ENCODE measurements around the gene LPP. TPM values are rescaled to one million over a fixed set of nuclear protein-coding genes. Genes with fewer than 3 reads are reported as not detected.

The LPP gene
- total RNA-seq, 2 experiments from 2014 or later = 49.6 to 54.3 TPM

- Mint-ChIP-seq H3K27me3 (no peaks in the 10 kb centered on the region), H3K27ac (no peak overlapping the region), H3K4me1 (no peaks in the 10 kb centered on the region), H3K36me3 (peaks cover 2% of the 10 kb centered on the region), H3K9me3 (peaks cover 1% of the 10 kb centered on the region), H3K4me3 (no peak overlapping the region)
- ATAC-seq (ENCODE audit: low read depth) (no peak), DNase-seq (no peak)
- POLR2A ChIA-PET = no interaction called here
Observed at GRCh38 chr3:188855675-188856074, 701.7 kb downstream of the LPP start.

- no peaks in the 10 kb centered on the region for H3K27me3 Mint-ChIP-seq
- POLR2A ChIA-PET = no interaction called here
- H3K4me3 Mint-ChIP-seq = no peak overlapping the region
- DNase-seq = no peak
- H3K4me1 Mint-ChIP-seq = peaks cover 3% of the 10 kb centered on the region
- peaks cover 5% of the 10 kb centered on the region for H3K36me3 Mint-ChIP-seq
- H3K9me3 Mint-ChIP-seq = peaks cover 1% of the 10 kb centered on the region
- no peak for ATAC-seq (ENCODE audit: low read depth)
- no peak overlapping the region for H3K27ac Mint-ChIP-seq
Observed at GRCh38 chr3:188860147-188860546, 706.2 kb downstream of the LPP start.

GRCh38 chr3:188861842-188862744 is 708.1 kb downstream of the LPP start:
- no peaks in the 10 kb centered on the region for H3K27me3 Mint-ChIP-seq
- POLR2A ChIA-PET = no interaction called here
- peaks cover 3% of the 10 kb centered on the region for H3K4me1 Mint-ChIP-seq
- no peak for ATAC-seq (ENCODE audit: low read depth)
- no peak overlapping the region for H3K27ac Mint-ChIP-seq
- H3K4me3 Mint-ChIP-seq = no peak overlapping the region
- H3K9me3 Mint-ChIP-seq = peaks cover 1% of the 10 kb centered on the region
- H3K36me3 Mint-ChIP-seq = peaks cover 13% of the 10 kb centered on the region
- DNase-seq = no peak

GRCh38 chr3:188863999-188864406 is 710.0 kb downstream of the LPP start:
- peaks cover 19% of the 10 kb centered on the region for H3K36me3 Mint-ChIP-seq
- no peaks in the 10 kb centered on the region for H3K27me3 Mint-ChIP-seq
- no peak overlapping the region for H3K27ac Mint-ChIP-seq
- H3K4me3 Mint-ChIP-seq = no peak overlapping the region
- no peaks in the 10 kb centered on the region for H3K9me3 Mint-ChIP-seq
- POLR2A ChIA-PET = no interaction called here
- no peak for DNase-seq
- peaks cover 3% of the 10 kb centered on the region for H3K4me1 Mint-ChIP-seq
- no peak for ATAC-seq (ENCODE audit: low read depth)

- no peak overlapping the region for H3K27ac Mint-ChIP-seq
- H3K4me3 Mint-ChIP-seq = no peak overlapping the region
- H3K36me3 Mint-ChIP-seq = peaks cover 19% of the 10 kb centered on the region
- no peaks in the 10 kb centered on the region for H3K4me1 Mint-ChIP-seq
- no peak for DNase-seq
- no peak for ATAC-seq (ENCODE audit: low read depth)
- POLR2A ChIA-PET = no interaction called here
- H3K9me3 Mint-ChIP-seq = no peaks in the 10 kb centered on the region
- H3K27me3 Mint-ChIP-seq = no peaks in the 10 kb centered on the region
Observed at GRCh38 chr3:188867691-188868265, 713.8 kb downstream of the LPP start.

- POLR2A ChIA-PET = no interaction called here
- no peak overlapping the region for H3K27ac Mint-ChIP-seq
Observed at GRCh38 chr3:188868803-188869202, 714.8 kb downstream of the LPP start.

GRCh38 chr3:188869628-188870027 is 715.7 kb downstream of the LPP start:
- no peaks in the 10 kb centered on the region for H3K9me3 Mint-ChIP-seq
- H3K4me3 Mint-ChIP-seq = no peak overlapping the region
- DNase-seq (no peak), ATAC-seq (ENCODE audit: low read depth) (no peak)
- H3K36me3 Mint-ChIP-seq = peaks cover 27% of the 10 kb centered on the region
- no peak overlapping the region for H3K27ac Mint-ChIP-seq
- no peaks in the 10 kb centered on the region for H3K4me1 Mint-ChIP-seq
- POLR2A ChIA-PET = no interaction called here
- no peaks in the 10 kb centered on the region for H3K27me3 Mint-ChIP-seq

More at GRCh38 chr3:188868803-188869202, 714.8 kb downstream of the LPP start:
- Mint-ChIP-seq H3K27me3 (no peaks in the 10 kb centered on the region), H3K4me1 (no peaks in the 10 kb centered on the region), H3K36me3 (peaks cover 23% of the 10 kb centered on the region), H3K4me3 (no peak overlapping the region), H3K9me3 (no peaks in the 10 kb centered on the region)
- ATAC-seq (ENCODE audit: low read depth) (no peak), DNase-seq (no peak)

GRCh38 chr3:188870431-188870830 is 716.5 kb downstream of the LPP start:
- no peak for ATAC-seq (ENCODE audit: low read depth)
- peaks cover 33% of the 10 kb centered on the region for H3K36me3 Mint-ChIP-seq
- H3K27ac Mint-ChIP-seq = no peak overlapping the region
- H3K27me3 Mint-ChIP-seq = no peaks in the 10 kb centered on the region
- no peaks in the 10 kb centered on the region for H3K9me3 Mint-ChIP-seq
- no peak for DNase-seq
- POLR2A ChIA-PET = no interaction called here
- no peaks in the 10 kb centered on the region for H3K4me1 Mint-ChIP-seq
- H3K4me3 Mint-ChIP-seq = no peak overlapping the region

GRCh38 chr3:188874576-188874975 is 720.6 kb downstream of the LPP start:
- H3K36me3 Mint-ChIP-seq = peaks cover 27% of the 10 kb centered on the region

GRCh38 chr3:188875413-188875812 is 721.5 kb downstream of the LPP start:
- no peak overlapping the region for H3K27ac Mint-ChIP-seq
- ATAC-seq (ENCODE audit: low read depth) (no peak), DNase-seq (no peak)
- H3K4me1 Mint-ChIP-seq = no peaks in the 10 kb centered on the region
- H3K9me3 Mint-ChIP-seq = no peaks in the 10 kb centered on the region
- H3K4me3 Mint-ChIP-seq = no peak overlapping the region
- H3K27me3 Mint-ChIP-seq = no peaks in the 10 kb centered on the region
- peaks cover 24% of the 10 kb centered on the region for H3K36me3 Mint-ChIP-seq
- POLR2A ChIA-PET = no interaction called here

More at GRCh38 chr3:188874576-188874975, 720.6 kb downstream of the LPP start:
- Mint-ChIP-seq H3K27ac (no peak overlapping the region), H3K4me1 (no peaks in the 10 kb centered on the region), H3K9me3 (no peaks in the 10 kb centered on the region), H3K27me3 (no peaks in the 10 kb centered on the region), H3K4me3 (no peak overlapping the region)
- POLR2A ChIA-PET = no interaction called here
- ATAC-seq (ENCODE audit: low read depth) = no peak
- DNase-seq = no peak

GRCh38 chr3:188876370-188876769 is 722.4 kb downstream of the LPP start:
- H3K36me3 Mint-ChIP-seq = peaks cover 30% of the 10 kb centered on the region
- DNase-seq = no peak
- H3K9me3 Mint-ChIP-seq = peaks cover 3% of the 10 kb centered on the region
- no peak for ATAC-seq (ENCODE audit: low read depth)
- H3K4me1 Mint-ChIP-seq = no peaks in the 10 kb centered on the region
- no peak overlapping the region for H3K27ac Mint-ChIP-seq
- no peaks in the 10 kb centered on the region for H3K27me3 Mint-ChIP-seq
- H3K4me3 Mint-ChIP-seq = no peak overlapping the region
- POLR2A ChIA-PET = no interaction called here

GRCh38 chr3:188877381-188877780 is 723.4 kb downstream of the LPP start:
- DNase-seq (no peak), ATAC-seq (ENCODE audit: low read depth) (no peak)
- Mint-ChIP-seq H3K4me3 (no peak overlapping the region), H3K4me1 (no peaks in the 10 kb centered on the region), H3K27me3 (no peaks in the 10 kb centered on the region), H3K27ac (no peak overlapping the region), H3K36me3 (peaks cover 35% of the 10 kb centered on the region), H3K9me3 (peaks cover 3% of the 10 kb centered on the region)
- POLR2A ChIA-PET = no interaction called here

- POLR2A ChIA-PET = no interaction called here
- Mint-ChIP-seq H3K27me3 (no peaks in the 10 kb centered on the region), H3K4me3 (no peak overlapping the region), H3K36me3 (peaks cover 40% of the 10 kb centered on the region), H3K9me3 (peaks cover 3% of the 10 kb centered on the region), H3K4me1 (no peaks in the 10 kb centered on the region), H3K27ac (no peak overlapping the region)
- DNase-seq = no peak
- no peak for ATAC-seq (ENCODE audit: low read depth)
Observed at GRCh38 chr3:188878076-188878475, 724.1 kb downstream of the LPP start.
